Suprapubic skin (tissue), 3 donors: ENCODE results near the gene PSME1.

Experiments
- CTCF ChIP-seq, 2 donors: fragments of 200-600 bp in 1 of 2; fragments of 450-650 bp in 1 of 2; sonication (generic) in 1 of 2; IDR thresholded peaks; one replicate each; pipeline ENCODE4 v1.5.1; 2016 to 2019; ENCODE audit warnings: antibody characterized with exemption in 2 of 2, mild to moderate bottlenecking in 1 of 2, moderate library complexity in 1 of 2
- EP300 ChIP-seq: sonication (generic); formaldehyde crosslinking; IDR thresholded peaks from one replicate; pipeline ENCODE4 v1.6.1; 2017; ENCODE audit warnings: antibody characterized with exemption

DNA sequence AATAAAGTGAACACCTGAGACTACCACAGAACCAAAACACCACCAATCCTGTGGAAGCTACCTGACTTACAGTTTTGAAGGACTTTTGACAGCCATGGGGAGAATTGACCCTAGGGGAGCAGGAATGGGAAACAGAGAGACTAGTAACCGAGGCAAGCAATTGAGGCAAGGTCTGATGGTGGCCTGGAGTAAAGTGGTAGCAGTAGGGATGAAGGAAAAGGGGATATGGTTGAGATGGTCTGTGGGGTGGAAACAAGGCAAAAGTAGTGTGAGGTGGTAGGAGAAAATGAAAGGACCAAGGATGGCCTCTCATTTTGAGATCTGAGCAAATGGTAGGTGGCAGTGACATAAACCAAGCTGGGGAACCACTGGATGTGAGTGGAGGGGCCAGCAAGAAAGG is 20.8 kb downstream of the PSME1 start:
- TF ChIP-seq CTCF (IDR thresholded peaks at IDR 0.05) (no peak), EP300 (no peak)
